Fibroblast of mammary gland (primary cell): ENCODE measurements around the gene MUC4.

Experiments
- DNase-seq: peaks from one replicate; pipeline ENCODE4 v3.0.0-alpha.2; 2010; ENCODE audit warnings: low read depth
- H3K4me3 ChIP-seq: 2 replicates; pipeline ENCODE4 v1.5.1; 2011; ENCODE audit warnings: low read depth, mild to moderate bottlenecking, low read length, moderate library complexity; ENCODE audit not compliant: control insufficient read depth
- CTCF ChIP-seq: conservative IDR thresholded peaks from 2 replicates; pipeline ENCODE4 v1.5.1; 2011; ENCODE audit warnings: low read depth, low read length, inconsistent platforms; ENCODE audit not compliant: control insufficient read depth, insufficient read depth

The MUC4 gene

GRCh38 chr3:195699388-195699771 is 112.3 kb downstream of the MUC4 start:
- TF ChIP-seq CTCF: no peak
- H3K4me3 ChIP-seq: no peak overlapping the region
- no peak for DNase-seq

GRCh38 chr3:195698647-195699387 is 112.9 kb downstream of the MUC4 start:
- DNase-seq: no peak
- H3K4me3 ChIP-seq: no peak overlapping the region
- TF ChIP-seq CTCF: no peak

- DNase-seq: no peak
- no peak for TF ChIP-seq CTCF
- H3K4me3 ChIP-seq: no peak overlapping the region
Observed at GRCh38 chr3:195698325-195698646, 113.4 kb downstream of the MUC4 start.

- no peak overlapping the region for H3K4me3 ChIP-seq
- DNase-seq: peak; percentile 95
- TF ChIP-seq CTCF: no peak
Observed at GRCh38 chr3:195697582-195698324, 114.0 kb downstream of the MUC4 start.
